ENCODE measurements around the gene RFX7.

DNA sequence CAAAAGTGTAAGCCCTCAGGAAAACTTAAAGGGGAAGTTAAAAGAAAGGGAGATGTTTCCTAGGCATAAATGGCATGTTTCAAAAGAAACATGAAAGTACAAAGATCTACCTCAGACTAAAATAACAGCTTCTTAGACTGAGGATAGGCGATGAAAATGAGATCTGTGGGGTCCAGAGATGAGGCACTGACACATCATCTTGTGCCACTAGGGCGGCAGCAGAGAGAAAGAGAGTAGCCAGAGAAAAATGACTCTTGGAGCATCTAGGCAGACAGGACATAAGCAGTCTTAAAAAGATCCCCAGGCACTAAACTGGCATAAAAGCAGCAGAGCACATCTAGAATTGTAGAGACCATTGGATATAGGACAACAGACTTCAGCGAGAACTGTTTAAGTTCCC, 42.5 kb upstream of the RFX7 start:
- no peak for TF ChIP-seq EZH2phosphoT487 (IDR thresholded peaks at IDR 0.05; ENCODE audit: insufficient read depth, low read depth)
- no peak for TF ChIP-seq EZH2 (IDR thresholded peaks at IDR 0.05; ENCODE audit: insufficient read depth, poor library complexity, severe bottlenecking)
